ENCODE data around the gene MAML2. TPM values are rescaled to one million over a fixed set of nuclear protein-coding genes. Genes with fewer than 3 reads are reported as not detected.
"Not testable (repeated sequence)": the region's sequence is repeated elsewhere in the genome, so short reads cannot be mapped to it uniquely, and the experiment has no call there.

Gene MAML2
- total RNA-seq, 1 donor from 2014 or later: 18.7 TPM

DNA sequence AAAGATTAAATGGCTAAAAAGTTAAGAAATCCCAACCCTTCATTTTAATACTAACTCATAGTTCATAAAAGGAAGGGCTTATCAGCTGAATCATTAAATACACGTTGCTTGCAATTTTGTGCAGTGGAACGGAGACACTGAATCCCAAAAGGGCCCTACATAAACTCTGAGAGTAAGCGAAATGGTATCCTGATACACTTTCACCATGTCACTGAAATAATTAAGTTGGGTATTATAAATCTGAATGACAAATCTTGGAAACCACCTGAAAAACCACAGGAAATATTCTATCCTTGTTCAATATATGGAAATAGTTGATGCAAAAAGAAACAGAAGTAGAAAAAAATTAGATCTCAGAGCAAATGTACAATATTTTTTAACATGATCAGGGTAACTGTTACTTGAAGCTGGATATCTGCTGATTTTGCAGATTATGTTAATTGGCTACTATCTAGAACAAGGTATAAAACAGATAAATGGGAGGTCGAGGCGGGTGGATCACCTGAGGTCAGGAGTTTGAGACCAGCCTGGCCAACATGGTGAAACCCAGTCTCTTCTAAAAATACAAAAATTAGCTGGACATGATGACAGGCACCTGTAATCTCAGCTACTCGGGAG, 55.1 kb downstream of the MAML2 start:
- TF ChIP-seq CTCF (conservative IDR thresholded peaks at IDR 0.05): no peak
- no peak for DNase-seq (ENCODE audit: low read depth, low spot score)
- no peak overlapping the region for H3K27ac Mint-ChIP-seq (ENCODE audit: unreplicated experiment)
- H3K36me3 Mint-ChIP-seq (ENCODE audit: low read depth): peaks cover 15% of the 10 kb centered on the region
- H3K9me3 Mint-ChIP-seq: peaks cover 2% of the 10 kb centered on the region
- H3K27me3 Mint-ChIP-seq (ENCODE audit: low read depth): no peaks in the 10 kb centered on the region
- no peak overlapping the region for H3K4me3 Mint-ChIP-seq
- peaks cover 8% of the 10 kb centered on the region for H3K4me1 Mint-ChIP-seq

- H3K27ac Mint-ChIP-seq (ENCODE audit: unreplicated experiment); H3K4me1 Mint-ChIP-seq; H3K4me3 Mint-ChIP-seq; H3K9me3 Mint-ChIP-seq; H3K27me3 Mint-ChIP-seq (ENCODE audit: low read depth); DNase-seq (ENCODE audit: low read depth, low spot score): not testable (repeated sequence)
- peaks cover 15% of the 10 kb centered on the region for H3K36me3 Mint-ChIP-seq (ENCODE audit: low read depth)
Observed at GRCh38 chr11:96285985-96286384, 57.0 kb downstream of the MAML2 start.

GRCh38 chr11:96284917-96285316, 58.1 kb downstream of the MAML2 start:
- H3K27ac Mint-ChIP-seq (ENCODE audit: unreplicated experiment): no peak overlapping the region
- peaks cover 2% of the 10 kb centered on the region for H3K9me3 Mint-ChIP-seq
- no peak for TF ChIP-seq CTCF (conservative IDR thresholded peaks at IDR 0.05)
- H3K4me1 Mint-ChIP-seq: peaks cover 10% of the 10 kb centered on the region
- H3K36me3 Mint-ChIP-seq (ENCODE audit: low read depth): peaks cover 15% of the 10 kb centered on the region
- H3K27me3 Mint-ChIP-seq (ENCODE audit: low read depth): no peaks in the 10 kb centered on the region
- no peak for DNase-seq (ENCODE audit: low read depth, low spot score)
- no peak overlapping the region for H3K4me3 Mint-ChIP-seq

GRCh38 chr11:96284401-96284800, 58.6 kb downstream of the MAML2 start:
- Mint-ChIP-seq H3K4me1 (peaks cover 13% of the 10 kb centered on the region), H3K27ac (ENCODE audit: unreplicated experiment) (no peak overlapping the region), H3K27me3 (ENCODE audit: low read depth) (no peaks in the 10 kb centered on the region), H3K4me3 (no peak overlapping the region), H3K9me3 (peaks cover 2% of the 10 kb centered on the region), H3K36me3 (ENCODE audit: low read depth) (peaks cover 15% of the 10 kb centered on the region)
- TF ChIP-seq CTCF (conservative IDR thresholded peaks at IDR 0.05): no peak
- DNase-seq (ENCODE audit: low read depth, low spot score): no peak

DNA sequence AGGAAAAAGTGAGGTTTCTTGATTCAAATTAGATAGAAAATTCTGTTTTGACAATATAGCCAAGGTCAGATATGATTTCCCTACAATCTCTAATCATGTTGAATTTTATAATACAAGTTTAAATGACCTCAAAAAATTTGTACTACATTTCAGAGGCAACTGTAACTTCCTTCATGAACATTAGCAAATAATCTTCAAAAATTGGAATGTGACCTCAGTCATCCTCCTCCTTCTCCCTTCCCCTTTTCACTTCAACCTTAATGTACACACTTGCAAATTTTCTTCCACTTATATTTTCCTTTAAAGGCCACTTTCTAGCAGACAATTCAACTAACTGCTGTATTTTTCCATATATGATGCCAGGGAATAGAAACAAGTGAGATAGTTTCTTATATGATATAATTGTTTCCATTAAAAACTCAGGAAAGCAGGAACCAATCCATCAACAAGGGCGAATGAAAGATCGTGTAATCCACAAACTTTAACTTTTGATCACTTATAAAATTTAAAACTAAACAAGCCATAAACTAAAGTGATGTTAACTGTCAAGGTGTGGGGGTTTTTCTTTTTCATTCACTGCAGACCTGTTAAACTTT, 60.3 kb downstream of the MAML2 start:
- no peak for TF ChIP-seq CTCF (conservative IDR thresholded peaks at IDR 0.05)
- no peak overlapping the region for H3K4me3 Mint-ChIP-seq
- H3K27ac Mint-ChIP-seq (ENCODE audit: unreplicated experiment): no peak overlapping the region
- peaks cover 2% of the 10 kb centered on the region for H3K9me3 Mint-ChIP-seq
- peaks cover 26% of the 10 kb centered on the region for H3K4me1 Mint-ChIP-seq
- H3K36me3 Mint-ChIP-seq (ENCODE audit: low read depth): peaks cover 15% of the 10 kb centered on the region
- no peak for DNase-seq (ENCODE audit: low read depth, low spot score)
- H3K27me3 Mint-ChIP-seq (ENCODE audit: low read depth): no peaks in the 10 kb centered on the region

DNA sequence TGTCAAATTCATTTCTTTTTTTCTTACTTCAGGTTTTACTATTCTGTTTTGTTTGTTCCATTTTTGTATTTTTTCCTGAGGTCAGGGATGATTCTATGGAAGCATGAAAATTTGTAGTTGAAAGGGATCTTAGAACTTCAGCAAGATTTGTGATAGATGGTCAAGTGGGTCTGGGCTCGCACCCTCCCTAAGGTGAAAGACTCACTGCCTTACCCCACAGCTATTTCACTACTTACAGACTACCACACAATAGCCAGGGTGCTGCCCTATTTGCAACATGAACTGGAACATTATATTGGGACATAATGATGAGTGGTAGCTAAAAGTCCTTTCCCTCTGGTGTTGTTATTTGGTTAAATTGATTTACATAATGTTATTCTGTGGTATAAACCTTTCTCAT, 62.6 kb downstream of the MAML2 start:
- DNase-seq (ENCODE audit: low read depth, low spot score): no peak
- no peaks in the 10 kb centered on the region for H3K27me3 Mint-ChIP-seq (ENCODE audit: low read depth)
- peaks cover 36% of the 10 kb centered on the region for H3K4me1 Mint-ChIP-seq
- no peak overlapping the region for H3K27ac Mint-ChIP-seq (ENCODE audit: unreplicated experiment)
- H3K4me3 Mint-ChIP-seq: no peak overlapping the region
- peaks cover 6% of the 10 kb centered on the region for H3K36me3 Mint-ChIP-seq (ENCODE audit: low read depth)
- H3K9me3 Mint-ChIP-seq: no peaks in the 10 kb centered on the region
- TF ChIP-seq CTCF (conservative IDR thresholded peaks at IDR 0.05): no peak
